Naive B cell (primary cell): ENCODE data around the gene ZNF574. TPM values are rescaled to one million over a fixed set of nuclear protein-coding genes. Genes with fewer than 3 reads are reported as not detected.

ENCODE experiments used
- ATAC-seq, 2 donors: fragments of 150-1000 bp; cut with Tn5 transposase; 2 replicates each; pipeline ENCODE4 v1.10.0; 2021; ENCODE audit warnings: low read depth in 2 of 2, mild to moderate bottlenecking in 2 of 2, moderate library complexity in 2 of 2
- DNase-seq: peaks from one replicate; pipeline ENCODE4 v3.0.0; 2022
- H3K27ac Mint-ChIP-seq, 6 donors: one replicate each; pipeline ENCODE4 v1.8.0; 2020 to 2022; ENCODE audit warnings: mild to moderate bottlenecking in 6 of 6, mixed read lengths in 6 of 6, moderate library complexity in 5 of 6, inconsistent platforms in 2 of 6
- H3K27me3 Mint-ChIP-seq, 3 donors: one replicate each; pipeline ENCODE4 v1.8.0; 2021 to 2022; ENCODE audit warnings: mixed read lengths in 3 of 3, mild to moderate bottlenecking in 1 of 3
- H3K36me3 Mint-ChIP-seq, 2 donors: one replicate each; pipeline ENCODE4 v1.8.0; 2020 to 2022; ENCODE audit warnings: mixed read lengths in 2 of 2, inconsistent platforms in 1 of 2, mild to moderate bottlenecking in 1 of 2
- H3K4me1 Mint-ChIP-seq, 3 donors: one replicate each; pipeline ENCODE4 v1.8.0; 2020 to 2022; ENCODE audit warnings: mixed read lengths in 3 of 3, inconsistent platforms in 1 of 3, mild to moderate bottlenecking in 1 of 3, moderate library complexity in 1 of 3
- H3K4me3 Mint-ChIP-seq, 8 donors: one replicate each; pipeline ENCODE4 v1.8.0; 2020 to 2022; ENCODE audit warnings: mild to moderate bottlenecking in 8 of 8, mixed read lengths in 8 of 8, moderate library complexity in 8 of 8, inconsistent platforms in 2 of 8
- H3K9me3 Mint-ChIP-seq, 7 donors: one replicate each; pipeline ENCODE4 v1.8.0; 2020 to 2022; ENCODE audit warnings: mixed read lengths in 7 of 7, mild to moderate bottlenecking in 5 of 7, inconsistent platforms in 2 of 7, moderate library complexity in 1 of 7
- polyA plus RNA-seq, 6 donors: library from polyadenylated mRNA; unstranded; fragments of 300-500 nt; fragmentation: Illumina TruSeq; gene quantifications; one replicate each; pipeline ENCODE4 v1.2.3, GENCODE V29; 2021; ENCODE audit warnings: low read depth in 6 of 6

ZNF574 gene
- polyA plus RNA-seq, 6 donors from 2014 or later = 6.0 to 27.0 (median 12.2) TPM

DNA sequence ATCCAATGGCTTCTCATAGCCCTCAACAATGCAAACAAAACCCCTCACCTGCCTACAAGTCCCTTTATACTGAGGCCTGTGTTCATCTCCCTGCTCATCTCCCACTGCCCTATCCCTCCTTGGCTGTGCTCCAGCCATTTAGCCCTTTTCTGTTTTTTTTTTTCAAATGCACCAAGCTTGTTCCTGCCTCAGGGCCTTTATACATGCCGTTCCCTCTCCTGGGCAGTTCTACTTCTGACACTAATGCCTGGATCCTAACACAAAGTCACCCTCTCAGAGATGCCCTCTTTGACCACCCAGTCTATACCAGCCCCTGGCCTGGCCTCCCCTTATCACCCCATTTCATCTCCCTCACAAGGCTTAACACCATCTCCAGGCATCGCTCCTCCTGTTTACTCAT lies 26.9 kb downstream of the ZNF574 start:
- no peak for ATAC-seq
- H3K36me3 Mint-ChIP-seq = peaks cover 0 to 9% of the 10 kb centered on the region in 2 donors
- peak overlapping the region in 5 of 6 donors; percentile 5 to 87 (median 27) for H3K27ac Mint-ChIP-seq
- DNase-seq = no peak
- peak overlapping the region in 2 of 8 donors; percentile 7 to 51 for H3K4me3 Mint-ChIP-seq
- H3K27me3 Mint-ChIP-seq = no peaks in the 10 kb centered on the region
- H3K4me1 Mint-ChIP-seq = peaks cover 38 to 47% (median 42%) of the 10 kb centered on the region in 3 donors
- H3K9me3 Mint-ChIP-seq = no peaks in the 10 kb centered on the region

- Mint-ChIP-seq H3K36me3 (peaks cover 0 to 9% of the 10 kb centered on the region in 2 donors), H3K27ac (peak overlapping the region in 4 of 6 donors; percentile 7 to 78 (median 44)), H3K4me1 (peaks cover 47 to 58% (median 57%) of the 10 kb centered on the region in 3 donors), H3K9me3 (no peaks in the 10 kb centered on the region), H3K4me3 (no peak overlapping the region), H3K27me3 (no peaks in the 10 kb centered on the region)
- ATAC-seq (no peak), DNase-seq (no peak)
These were observed 29.4 kb downstream of the ZNF574 start for GRCh38 chr19:42105368-42105767.

GRCh38 chr19:42108527-42109389 lies 32.8 kb downstream of the ZNF574 start:
- Mint-ChIP-seq H3K27ac (peak overlapping the region in 4 of 6 donors; percentile 78 to 93 (median 82)), H3K4me1 (peaks cover 60 to 80% (median 76%) of the 10 kb centered on the region in 3 donors), H3K36me3 (peaks cover 5 to 25% of the 10 kb centered on the region in 2 donors), H3K4me3 (peak overlapping the region; percentile 5 to 71 (median 42)), H3K9me3 (no peaks in the 10 kb centered on the region), H3K27me3 (no peaks in the 10 kb centered on the region)
- ATAC-seq (peak; percentile 96 to 97), DNase-seq (peak; percentile 85)

DNA sequence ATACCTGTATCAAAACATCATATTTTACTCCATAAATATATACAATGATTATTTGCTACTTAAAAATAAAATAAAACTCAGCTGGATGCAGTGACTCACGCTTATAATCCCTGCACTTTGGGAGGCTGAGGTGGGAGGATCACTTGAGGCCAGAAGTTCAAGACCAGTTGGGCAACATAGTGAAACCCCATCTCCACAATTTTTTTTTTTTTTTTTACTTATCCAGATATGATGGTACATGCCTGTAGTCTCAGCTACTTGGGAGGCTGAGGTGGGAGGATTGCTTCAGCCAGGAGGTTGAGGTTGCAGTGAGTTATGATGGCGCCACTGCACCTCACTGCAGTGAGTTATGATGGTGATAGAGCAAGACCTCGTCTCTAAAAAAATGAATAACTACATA lies 33.9 kb downstream of the ZNF574 start:
- no peaks in the 10 kb centered on the region for H3K9me3 Mint-ChIP-seq
- DNase-seq (no peak), ATAC-seq (no peak)
- no peaks in the 10 kb centered on the region for H3K27me3 Mint-ChIP-seq
- peaks cover 5 to 24% of the 10 kb centered on the region in 2 donors for H3K36me3 Mint-ChIP-seq
- no peak overlapping the region for H3K27ac Mint-ChIP-seq
- H3K4me1 Mint-ChIP-seq = peaks cover 65 to 84% (median 84%) of the 10 kb centered on the region in 3 donors
- H3K4me3 Mint-ChIP-seq = peak overlapping the region in 1 of 8 donors; percentile 10

DNA sequence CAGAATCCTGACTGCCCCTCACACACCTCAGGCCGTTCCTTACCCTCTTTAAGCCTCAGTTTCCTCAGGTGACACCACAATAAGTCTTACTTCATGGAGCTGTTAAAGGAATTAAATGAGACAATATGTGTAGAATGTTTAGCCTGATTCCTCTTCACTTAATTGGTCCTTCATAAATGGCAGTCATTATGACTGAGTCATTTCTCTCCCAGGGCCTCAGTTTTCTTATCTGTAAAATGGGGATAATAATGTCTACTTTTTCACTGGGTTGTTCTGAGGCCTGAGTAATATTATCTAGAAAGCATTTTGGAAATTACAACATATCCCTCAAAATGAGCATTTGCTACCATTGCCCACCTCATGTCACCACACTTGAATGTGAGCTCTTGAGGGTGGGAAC lies 34.7 kb downstream of the ZNF574 start:
- Mint-ChIP-seq H3K27me3 (no peaks in the 10 kb centered on the region), H3K9me3 (no peaks in the 10 kb centered on the region), H3K4me3 (peak overlapping the region in 1 of 8 donors; percentile 63), H3K4me1 (peaks cover 65 to 84% (median 84%) of the 10 kb centered on the region in 3 donors), H3K27ac (peak overlapping the region in 4 of 6 donors; percentile 42 to 86 (median 74)), H3K36me3 (peaks cover 10 to 24% of the 10 kb centered on the region in 2 donors)
- ATAC-seq (no peak), DNase-seq (no peak)

GRCh38 chr19:42111384-42111783 lies 35.4 kb downstream of the ZNF574 start:
- Mint-ChIP-seq H3K9me3 (no peaks in the 10 kb centered on the region), H3K27ac (peak overlapping the region in 4 of 6 donors; percentile 11 to 86 (median 62)), H3K4me1 (peaks cover 65 to 85% (median 84%) of the 10 kb centered on the region in 3 donors), H3K36me3 (peaks cover 15 to 30% of the 10 kb centered on the region in 2 donors), H3K4me3 (peak overlapping the region in 1 of 8 donors; percentile 57), H3K27me3 (no peaks in the 10 kb centered on the region)
- DNase-seq (no peak), ATAC-seq (no peak)

DNA sequence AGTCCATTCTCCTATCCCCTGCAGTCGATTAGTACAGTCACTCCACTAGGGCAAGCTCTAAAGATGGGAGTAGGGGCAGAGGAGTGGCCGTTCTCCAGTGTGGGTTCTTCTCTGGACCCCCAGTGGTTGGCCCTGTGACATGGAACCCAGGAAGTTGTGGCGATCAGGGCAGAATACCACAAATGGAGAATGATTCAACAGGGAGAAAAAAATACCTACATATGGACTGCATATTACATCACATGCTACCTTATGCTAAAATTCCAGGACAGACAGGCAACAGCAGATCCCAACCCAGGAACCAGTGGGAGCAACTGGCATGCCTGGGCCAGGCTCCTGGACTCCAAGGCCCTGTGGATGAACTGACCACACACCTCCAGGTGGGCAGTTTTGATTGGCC lies 35.8 kb downstream of the ZNF574 start:
- peak overlapping the region in 1 of 8 donors; percentile 5 for H3K4me3 Mint-ChIP-seq
- peak overlapping the region in 5 of 6 donors; percentile 3 to 86 (median 28) for H3K27ac Mint-ChIP-seq

GRCh38 chr19:42113641-42114348 lies 37.8 kb downstream of the ZNF574 start:
- H3K27me3 Mint-ChIP-seq = no peaks in the 10 kb centered on the region
- ATAC-seq = peak; percentile 86 to 88
- H3K4me1 Mint-ChIP-seq = peaks cover 71 to 93% (median 91%) of the 10 kb centered on the region in 3 donors
- no peaks in the 10 kb centered on the region for H3K9me3 Mint-ChIP-seq
- peak overlapping the region; percentile 65 to 93 (median 88) for H3K4me3 Mint-ChIP-seq
- peak; percentile 67 for DNase-seq
- peaks cover 19 to 43% of the 10 kb centered on the region in 2 donors for H3K36me3 Mint-ChIP-seq
- peak overlapping the region; percentile 84 to 96 (median 92) for H3K27ac Mint-ChIP-seq

More for the DNA sequence above, 35.8 kb downstream of the ZNF574 start:
- ATAC-seq = no peak
- H3K9me3 Mint-ChIP-seq = no peaks in the 10 kb centered on the region
- H3K4me1 Mint-ChIP-seq = peaks cover 66 to 86% (median 85%) of the 10 kb centered on the region in 3 donors
- DNase-seq = no peak
- H3K36me3 Mint-ChIP-seq = peaks cover 15 to 35% of the 10 kb centered on the region in 2 donors
- no peaks in the 10 kb centered on the region for H3K27me3 Mint-ChIP-seq

- Mint-ChIP-seq H3K36me3 (peaks cover 22 to 46% of the 10 kb centered on the region in 2 donors), H3K9me3 (no peaks in the 10 kb centered on the region), H3K27me3 (no peaks in the 10 kb centered on the region), H3K4me3 (peak overlapping the region; percentile 65 to 93 (median 88)), H3K27ac (peak overlapping the region; percentile 84 to 96 (median 88)), H3K4me1 (peaks cover 75 to 93% (median 88%) of the 10 kb centered on the region in 3 donors)
- peak; percentile 70 to 73 for ATAC-seq
- peak; percentile 47 for DNase-seq
These were observed 38.4 kb downstream of the ZNF574 start for GRCh38 chr19:42114412-42114811.

DNA sequence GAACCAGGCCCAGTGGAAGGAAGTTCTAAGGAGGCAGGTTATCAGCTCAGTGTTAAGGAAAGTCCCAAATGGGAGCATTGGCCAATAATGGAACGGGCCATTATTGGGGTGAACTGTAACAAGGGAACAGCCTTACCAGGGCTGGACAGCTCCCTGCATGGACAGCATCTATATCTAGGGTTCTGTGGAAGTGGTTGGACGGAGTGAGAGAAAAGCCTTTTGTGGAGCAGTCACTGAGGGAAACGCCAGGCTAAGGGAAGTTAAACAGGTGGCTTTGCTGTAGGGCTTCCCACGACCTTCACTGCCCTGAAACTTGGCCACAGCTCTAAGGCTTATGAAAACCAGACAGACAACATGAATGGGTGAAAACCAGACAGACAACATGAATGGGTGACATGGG lies 39.3 kb downstream of the ZNF574 start:
- no peaks in the 10 kb centered on the region for H3K9me3 Mint-ChIP-seq
- H3K4me1 Mint-ChIP-seq = peaks cover 75 to 96% (median 92%) of the 10 kb centered on the region in 3 donors
- peak overlapping the region; percentile 59 to 96 (median 88) for H3K27ac Mint-ChIP-seq
- H3K4me3 Mint-ChIP-seq = peak overlapping the region; percentile 24 to 88 (median 85)
- H3K36me3 Mint-ChIP-seq = peaks cover 22 to 46% of the 10 kb centered on the region in 2 donors
- no peak for ATAC-seq
- H3K27me3 Mint-ChIP-seq = no peaks in the 10 kb centered on the region
- DNase-seq = no peak

GRCh38 chr19:42115705-42116104 lies 39.7 kb downstream of the ZNF574 start:
- Mint-ChIP-seq H3K4me1 (peaks cover 74 to 96% (median 95%) of the 10 kb centered on the region in 3 donors), H3K36me3 (peaks cover 22 to 44% of the 10 kb centered on the region in 2 donors), H3K27me3 (no peaks in the 10 kb centered on the region), H3K4me3 (peak overlapping the region; percentile 3 to 87 (median 74)), H3K9me3 (no peaks in the 10 kb centered on the region), H3K27ac (peak overlapping the region; percentile 59 to 96 (median 90))
- DNase-seq (no peak), ATAC-seq (peak; percentile 20 to 31)

DNA sequence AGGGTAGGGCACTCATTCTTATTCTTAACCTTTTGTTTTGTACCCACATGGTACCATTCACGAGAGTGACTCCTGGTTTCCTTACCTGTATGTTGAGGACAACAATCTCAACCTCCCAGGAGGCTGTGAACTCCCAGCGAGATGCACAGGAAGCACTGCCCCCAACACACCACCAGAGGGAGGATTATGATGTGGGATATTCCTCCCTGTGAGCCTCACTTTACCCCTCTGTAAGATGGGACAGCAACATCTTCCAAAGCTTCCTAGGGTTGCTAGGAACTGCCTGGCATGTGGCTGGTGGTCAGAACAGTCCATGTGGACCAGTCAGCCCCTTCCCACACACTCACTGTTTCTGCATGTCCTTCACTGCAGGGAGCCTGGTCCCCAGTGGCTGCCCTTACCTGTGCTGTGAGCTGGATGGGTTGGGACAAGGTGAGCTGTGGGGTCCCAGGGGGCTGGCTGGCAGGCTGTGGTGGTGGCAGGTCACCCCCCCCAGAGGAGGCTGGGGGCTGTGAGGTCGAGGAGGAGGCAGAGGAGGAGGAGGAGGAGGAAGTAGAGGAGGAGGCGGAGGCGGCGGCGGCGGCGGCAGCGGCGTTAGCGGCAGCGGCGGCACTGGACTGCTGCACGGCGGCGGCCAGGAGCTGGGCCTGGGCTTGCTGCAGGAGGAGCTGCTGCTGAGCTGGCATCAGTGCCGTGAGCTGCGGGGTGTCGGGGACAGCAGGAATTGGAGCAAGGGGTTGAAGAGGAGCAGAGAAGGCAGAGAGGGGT lies 40.5 kb downstream of the ZNF574 start:
- peaks cover 17 to 38% of the 10 kb centered on the region in 2 donors for H3K36me3 Mint-ChIP-seq
- no peak for ATAC-seq
- H3K4me1 Mint-ChIP-seq = peaks cover 74 to 97% (median 95%) of the 10 kb centered on the region in 3 donors
- no peaks in the 10 kb centered on the region for H3K27me3 Mint-ChIP-seq
- H3K27ac Mint-ChIP-seq = peak overlapping the region; percentile 59 to 96 (median 90)
- peak overlapping the region in 6 of 8 donors; percentile 46 to 87 (median 77) for H3K4me3 Mint-ChIP-seq
- no peaks in the 10 kb centered on the region for H3K9me3 Mint-ChIP-seq
- DNase-seq = no peak
